T-helper 1 cell (primary cell): ENCODE measurements around the gene DSPP.

Experiments
- DNase-seq, 5 donors: peaks; one replicate each; pipeline ENCODE4 v3.0.0-alpha.2; 2012 to 2020

DSPP gene

GRCh38 chr4:87632469-87632868, 24.1 kb downstream of the DSPP start:
- no peak for DNase-seq

GRCh38 chr4:87633243-87633642, 24.9 kb downstream of the DSPP start:
- no peak for DNase-seq

GRCh38 chr4:87644286-87644685, 36.0 kb downstream of the DSPP start:
- DNase-seq = no peak

GRCh38 chr4:87649980-87650379, 41.7 kb downstream of the DSPP start, which contains the start of gene DMP1:
Gene DMP1 (plus strand): TSS chr4:87650280. CDS start chr4:87656493, 6,213 bp downstream.
- DNase-seq = no peak

GRCh38 chr4:87650938-87651337, 42.6 kb downstream of the DSPP start:
- no peak for DNase-seq

GRCh38 chr4:87651941-87652340, 43.6 kb downstream of the DSPP start:
- no peak for DNase-seq

GRCh38 chr4:87654487-87655044, 46.2 kb downstream of the DSPP start:
- DNase-seq = no peak

GRCh38 chr4:87657525-87657924, 49.2 kb downstream of the DSPP start:
- no peak for DNase-seq

- DNase-seq = no peak
These were observed 51.1 kb downstream of the DSPP start for GRCh38 chr4:87659247-87659931.

GRCh38 chr4:87662871-87663270, 54.5 kb downstream of the DSPP start:
- DNase-seq = no peak
